ENCODE data around the gene CAV2. TPM values are rescaled to one million over a fixed set of nuclear protein-coding genes. Genes with fewer than 3 reads are reported as not detected.

Gene CAV2
- total and polyA plus RNA-seq, 2 of the 13 experiments (the other 11 are each of a cell fraction or from before 2014, with no cell fraction given) = 0.09 to 0.18 TPM

GRCh38 chr7:116528008-116528789 lies 28.7 kb downstream of the CAV2 start (continued):
- no peak for TF ChIP-seq FOXJ3 (CRISPR knock-in tag; IDR thresholded peaks at IDR 0.05; ENCODE audit: borderline replicate concordance)

GRCh38 chr7:116529250-116529649 lies 29.7 kb downstream of the CAV2 start:
- no peaks in the 10 kb centered on the region for H3K36me3 ChIP-seq (replicated peaks in 1 of 2; ENCODE audit: control insufficient read depth in 1 of 2, insufficient read depth in 2 of 2, low read length in 2 of 2)
- H3K27ac ChIP-seq (ENCODE audit: extremely low read length, insufficient read depth, low read length) = no peak overlapping the region
- H3K4me2 ChIP-seq (ENCODE audit: low read depth, low read length) = no peak overlapping the region
- ATAC-seq (no peak), FAIRE-seq (no peak), DNase-seq (ENCODE audit: low spot score) (no peak)
- peaks cover 21% of the 10 kb centered on the region for H3K4me1 ChIP-seq (ENCODE audit: insufficient read depth, low read length)
- ChIA-PET CTCF (ENCODE audit: low intra/inter-chr PET ratio, low total read pairs) (no interaction called here), POLR2A (no interaction called here)
- H4K20me1 ChIP-seq (ENCODE audit: insufficient read depth, low read length) = no peaks in the 10 kb centered on the region
- TF ChIP-seq MTA3 (CRISPR knock-in tag; IDR thresholded peaks at IDR 0.05) = no peak
- no peak for TF ChIP-seq SMC3 (IDR thresholded peaks at IDR 0.05; ENCODE audit: low read length)
- no peak for TF ChIP-seq FOXK1 (CRISPR knock-in tag; IDR thresholded peaks at IDR 0.05; ENCODE audit: borderline replicate concordance, low read depth)
- TF ChIP-seq FIP1L1 (IDR thresholded peaks at IDR 0.05; ENCODE audit: borderline replicate concordance, insufficient read depth, low read depth, low read length) = no peak
- no peak for TF ChIP-seq NAIF1 (CRISPR knock-in tag; IDR thresholded peaks at IDR 0.05; ENCODE audit: borderline replicate concordance)
- TF ChIP-seq SNAPC4 (CRISPR knock-in tag; IDR thresholded peaks at IDR 0.05) = no peak
- no peak for TF ChIP-seq ZBTB8A (CRISPR knock-in tag; IDR thresholded peaks at IDR 0.05; ENCODE audit: borderline replicate concordance, low read depth)
- no peak for TF ChIP-seq WIZ (CRISPR knock-in tag; IDR thresholded peaks at IDR 0.05)
- no peaks in the 10 kb centered on the region for H3K79me2 ChIP-seq (ENCODE audit: insufficient read depth, low read length)
- H3K4me3 ChIP-seq (replicated peaks in 1 of 3; ENCODE audit: insufficient read depth in 1 of 3, low read depth in 2 of 3, low read length in 3 of 3) = no peak overlapping the region
- H3K9me3 ChIP-seq (ENCODE audit: low read length) = no peaks in the 10 kb centered on the region
- no peak overlapping the region for H3K9ac ChIP-seq (ENCODE audit: insufficient read depth, low read depth, low read length)
- in situ Hi-C loops (cut with HindIII; ENCODE audit: extremely low pct_ligation_motif_present, low pct_unique_long_range_greater_than_20kb) (loop anchor here (5.0 to 10.0 kb wide), 2 partner anchors 272 to 354 kb away; no protein-coding TSS in a partner anchor), intact Hi-C loops (cut with micrococcal nuclease; ENCODE audit: unreplicated experiment) (loop anchor here (5.0 to 10.0 kb wide), 3 partner anchors 276 to 392 kb away; no protein-coding TSS in a partner anchor)
- no TSS peak for BruUV-seq (replicated peaks)
- no peak overlapping the region for H2AFZ ChIP-seq (ENCODE audit: low read length)
- WGBS (ENCODE audit: low lambda C conversion rate) = 0% methylated on average over 1 of the region's 1 CpG
- H3K27me3 ChIP-seq (ENCODE audit: control insufficient read depth in 1 of 2, insufficient read depth in 2 of 2, low read length in 2 of 2) = peaks cover 9 to 32% of the 10 kb centered on the region in 2 experiments; a peak in 4 of 5 replicates

Measured in HepG2 (cell line).